GM20000 (cell line): ENCODE results near the gene TNIP2.
A peak's percentile ranks its signal among the peaks of the same experiment; 100 is the strongest.
"Not testable (repeated sequence)": the region's sequence is repeated elsewhere in the genome, so short reads cannot be mapped to it uniquely, and the experiment has no call there.

Experiments
- DNase-seq: peaks from one replicate; pipeline ENCODE4 v3.0.0; 2012; ENCODE audit warnings: low spot score
- CTCF ChIP-seq: IDR thresholded peaks from 2 replicates; pipeline ENCODE4 v1.5.1; 2012; ENCODE audit warnings: mild to moderate bottlenecking, control low read depth; ENCODE audit errors: extremely low read depth, missing control alignments

Gene TNIP2

GRCh38 chr4:2786794-2787229 lies 30.7 kb upstream of the TNIP2 start:
- TF ChIP-seq CTCF, result no peak

DNA sequence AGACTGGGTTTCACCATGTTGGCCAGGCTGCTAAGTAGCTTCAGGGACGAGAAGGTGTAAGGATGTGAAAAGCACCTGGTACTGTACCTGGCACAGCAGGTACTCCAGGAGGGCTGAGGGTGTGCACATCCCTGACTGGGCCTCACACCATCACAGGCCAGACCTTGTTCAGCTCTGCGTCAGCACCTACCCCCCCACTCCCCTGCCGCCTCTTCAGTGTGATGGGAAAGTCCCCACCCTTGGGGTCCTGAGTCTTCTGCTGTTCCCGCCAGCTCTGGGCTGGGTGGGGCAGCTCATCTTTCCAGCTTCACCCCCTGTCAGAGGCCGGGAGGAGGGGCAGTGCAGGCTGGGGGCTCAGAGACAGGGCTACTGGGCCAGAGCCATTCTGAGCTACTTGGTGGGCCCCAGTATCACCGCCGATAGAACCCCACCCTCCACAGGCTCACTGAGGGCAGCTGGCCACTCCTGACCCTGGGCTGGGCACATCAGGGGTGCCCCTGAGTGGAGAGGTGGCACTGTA lies 30.1 kb upstream of the TNIP2 start:
- no peak for TF ChIP-seq CTCF
- DNase-seq, result peak; percentile 70

More at GRCh38 chr4:2786794-2787229, 30.7 kb upstream of the TNIP2 start:
- no peak for DNase-seq

DNA sequence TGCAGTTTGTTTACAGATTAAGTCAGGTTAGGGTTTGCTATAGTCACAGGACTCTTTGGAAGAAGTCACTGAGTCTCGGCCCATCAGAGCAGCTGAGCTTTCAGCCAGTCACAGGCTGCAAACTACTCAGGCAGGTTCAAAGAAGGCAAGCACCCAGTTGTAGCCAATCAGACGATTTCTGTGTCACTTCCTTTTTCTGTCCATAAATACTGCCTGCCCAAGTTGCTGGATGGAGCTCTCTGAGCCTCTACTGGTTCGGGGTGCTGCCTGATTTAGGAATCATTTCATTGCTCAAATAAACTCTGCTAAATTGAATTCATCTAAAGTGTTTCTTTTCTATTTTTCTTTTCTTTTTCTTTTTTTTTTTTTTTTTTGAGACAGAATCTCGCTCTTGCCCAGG lies 29.5 kb upstream of the TNIP2 start:
- peak; percentile 57 for DNase-seq
- no peak for TF ChIP-seq CTCF

GRCh38 chr4:2783790-2784189 lies 27.7 kb upstream of the TNIP2 start:
- no peak for TF ChIP-seq CTCF
- no peak for DNase-seq

GRCh38 chr4:2781911-2782310 lies 25.8 kb upstream of the TNIP2 start:
- no peak for DNase-seq

GRCh38 chr4:2780643-2781042 lies 24.5 kb upstream of the TNIP2 start:
- DNase-seq, result not testable (repeated sequence)

More at GRCh38 chr4:2781911-2782310, 25.8 kb upstream of the TNIP2 start:
- TF ChIP-seq CTCF, result no peak

GRCh38 chr4:2771264-2771663 lies 15.1 kb upstream of the TNIP2 start:
- DNase-seq, result no peak
- no peak for TF ChIP-seq CTCF

GRCh38 chr4:2768921-2769336 lies 12.8 kb upstream of the TNIP2 start:
- DNase-seq, result no peak
- no peak for TF ChIP-seq CTCF
